H7 (cell line): Measurements from ENCODE around the gene CFTR. TPM values are rescaled to one million over a fixed set of nuclear protein-coding genes. Genes with fewer than 3 reads are reported as not detected.
A peak's percentile ranks its signal among the peaks of the same experiment; 100 is the strongest.
"Not testable (repeated sequence)": the region's sequence is repeated elsewhere in the genome, so short reads cannot be mapped to it uniquely, and the experiment has no call there.

Source experiments
- DNase-seq: peaks from one replicate; pipeline ENCODE4 v3.0.0; 2012
- H3K27me3 ChIP-seq: 2 replicates; pipeline ENCODE4 v1.6.0; 2011; ENCODE audit warnings: mild to moderate bottlenecking, low read length; ENCODE audit not compliant: control insufficient read depth, insufficient read depth
- H3K36me3 ChIP-seq: replicated peaks from 2 replicates; pipeline ENCODE4 v1.5.1; 2011; ENCODE audit warnings: low read length; ENCODE audit not compliant: control insufficient read depth, insufficient read depth
- H3K4me3 ChIP-seq: 2 replicates; pipeline ENCODE4 v1.5.1; 2011; ENCODE audit warnings: low read depth, mild to moderate bottlenecking, control low read depth, low read length, moderate library complexity; ENCODE audit not compliant: insufficient read depth
- total RNA-seq: library from RNA; depleted of rRNA; stranded (reverse); fragments of >200 nt; shearing (Covaris generic); gene quantifications from 2 replicates; pipeline ENCODE4 v1.2.3, GENCODE V29; 2014

The CFTR gene
- total RNA-seq, 1 experiment from 2014 or later, result 0.17 TPM

- Histone ChIP-seq H3K36me3 (no peaks in the 10 kb centered on the region), H3K4me3 (peak overlapping the region; percentile 60), H3K27me3 (peaks cover 26% of the 10 kb centered on the region)
- no peak for DNase-seq
Observed at GRCh38 chr7:117480055-117480362, 184 bp downstream of the CFTR start.

DNA sequence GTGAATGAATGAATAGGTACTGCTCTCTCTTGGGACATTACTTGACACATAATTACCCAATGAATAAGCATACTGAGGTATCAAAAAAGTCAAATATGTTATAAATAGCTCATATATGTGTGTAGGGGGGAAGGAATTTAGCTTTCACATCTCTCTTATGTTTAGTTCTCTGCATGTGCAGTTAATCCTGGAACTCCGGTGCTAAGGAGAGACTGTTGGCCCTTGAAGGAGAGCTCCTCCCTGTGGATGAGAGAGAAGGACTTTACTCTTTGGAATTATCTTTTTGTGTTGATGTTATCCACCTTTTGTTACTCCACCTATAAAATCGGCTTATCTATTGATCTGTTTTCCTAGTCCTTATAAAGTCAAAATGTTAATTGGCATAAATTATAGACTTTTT lies 1.2 kb downstream of the CFTR start:
- Histone ChIP-seq H3K4me3 (no peak overlapping the region), H3K27me3 (peaks cover 26% of the 10 kb centered on the region), H3K36me3 (no peaks in the 10 kb centered on the region)
- DNase-seq, result peak; percentile 14

- H3K36me3 ChIP-seq, result no peaks in the 10 kb centered on the region
- DNase-seq, result no peak
- peaks cover 6% of the 10 kb centered on the region for H3K27me3 ChIP-seq
- H3K4me3 ChIP-seq, result no peak overlapping the region
Observed at GRCh38 chr7:117485118-117485620, 5.3 kb downstream of the CFTR start.

DNA sequence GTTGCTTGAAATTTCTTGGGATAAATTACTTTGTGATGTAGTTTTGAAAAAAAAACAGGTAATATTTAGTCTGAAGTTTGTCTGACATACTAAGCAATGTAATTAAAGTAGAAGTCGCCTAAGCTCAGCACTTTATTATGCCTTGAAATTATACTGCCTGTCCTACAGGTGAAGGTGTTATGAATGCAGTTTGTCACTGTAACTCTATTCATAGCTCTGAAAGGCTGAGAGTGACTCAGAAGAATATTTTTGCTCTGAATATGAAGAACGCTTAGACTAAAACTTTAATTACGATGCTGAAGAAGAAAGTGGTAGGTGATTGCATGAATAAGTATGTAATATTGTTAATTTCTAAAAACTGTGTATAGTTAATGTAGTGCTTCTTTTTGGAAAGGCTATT lies 9.2 kb downstream of the CFTR start:
- H3K36me3 ChIP-seq, result no peaks in the 10 kb centered on the region
- DNase-seq, result no peak
- no peaks in the 10 kb centered on the region; the same call in 1 of the 2 replicates for H3K27me3 ChIP-seq
- no peak overlapping the region for H3K4me3 ChIP-seq

- H3K27me3 ChIP-seq, result no peaks in the 10 kb centered on the region; the same call in 1 of the 2 replicates
Observed at GRCh38 chr7:117489430-117489829, 9.6 kb downstream of the CFTR start.

GRCh38 chr7:117489911-117490310 lies 10.1 kb downstream of the CFTR start:
- Histone ChIP-seq H3K4me3 (no peak overlapping the region), H3K36me3 (no peaks in the 10 kb centered on the region), H3K27me3 (no peaks in the 10 kb centered on the region; the same call in 1 of the 2 replicates)
- DNase-seq, result no peak

More at GRCh38 chr7:117489430-117489829, 9.6 kb downstream of the CFTR start:
- Histone ChIP-seq H3K36me3 (no peaks in the 10 kb centered on the region), H3K4me3 (no peak overlapping the region)
- no peak for DNase-seq

GRCh38 chr7:117492649-117493048 lies 12.8 kb downstream of the CFTR start:
- Histone ChIP-seq H3K27me3 (no peaks in the 10 kb centered on the region), H3K4me3 (no peak overlapping the region), H3K36me3 (no peaks in the 10 kb centered on the region)
- DNase-seq, result no peak

DNA sequence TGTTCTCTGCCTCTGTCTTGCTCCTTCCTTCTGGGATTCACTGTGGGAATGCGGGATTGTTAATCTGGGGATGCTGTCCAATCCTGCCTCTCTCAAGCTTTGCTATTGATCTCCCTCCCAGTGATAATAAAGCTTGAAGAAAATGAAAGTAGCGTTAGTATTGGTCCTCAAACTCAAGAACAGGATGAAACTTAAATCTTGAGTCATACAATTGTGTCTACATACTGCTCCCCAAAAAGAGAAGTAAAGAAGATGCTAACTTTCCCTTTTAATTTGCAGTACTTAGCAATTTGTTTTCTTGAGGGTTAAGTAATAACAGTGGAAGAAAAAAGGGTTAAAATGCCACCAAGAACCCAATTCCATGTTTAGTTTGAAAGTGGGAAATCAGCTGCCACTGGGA lies 13.6 kb downstream of the CFTR start:
- Histone ChIP-seq H3K4me3 (no peak overlapping the region), H3K27me3 (no peaks in the 10 kb centered on the region), H3K36me3 (no peaks in the 10 kb centered on the region)
- no peak for DNase-seq

GRCh38 chr7:117495308-117495707 lies 15.5 kb downstream of the CFTR start:
- Histone ChIP-seq H3K4me3 (no peak overlapping the region), H3K27me3 (no peaks in the 10 kb centered on the region), H3K36me3 (no peaks in the 10 kb centered on the region)
- no peak for DNase-seq

DNA sequence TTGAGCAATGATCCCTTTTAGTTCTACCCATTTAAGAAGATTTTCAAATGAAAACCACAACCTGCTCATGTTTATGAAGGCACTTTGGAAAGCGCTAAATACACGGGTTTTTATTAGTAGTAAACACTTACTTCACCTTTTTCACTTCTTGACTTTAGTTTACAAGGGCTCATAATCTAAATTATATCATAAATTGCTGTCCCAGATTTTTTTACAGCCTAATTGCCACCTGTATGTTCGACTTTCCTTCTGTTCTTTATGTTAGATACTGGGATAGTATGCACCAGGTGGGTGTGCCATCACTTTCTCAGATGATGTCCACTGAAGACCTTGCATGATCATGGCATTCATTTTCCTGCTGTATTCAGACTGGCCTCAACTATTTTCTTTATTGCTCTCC lies 22.5 kb downstream of the CFTR start:
- Histone ChIP-seq H3K4me3 (no peak overlapping the region), H3K36me3 (no peaks in the 10 kb centered on the region), H3K27me3 (no peaks in the 10 kb centered on the region)
- no peak for DNase-seq

- Histone ChIP-seq H3K27me3 (no peaks in the 10 kb centered on the region), H3K4me3 (no peak overlapping the region), H3K36me3 (no peaks in the 10 kb centered on the region)
- DNase-seq, result no peak
Observed at GRCh38 chr7:117505238-117505637, 25.4 kb downstream of the CFTR start.

DNA sequence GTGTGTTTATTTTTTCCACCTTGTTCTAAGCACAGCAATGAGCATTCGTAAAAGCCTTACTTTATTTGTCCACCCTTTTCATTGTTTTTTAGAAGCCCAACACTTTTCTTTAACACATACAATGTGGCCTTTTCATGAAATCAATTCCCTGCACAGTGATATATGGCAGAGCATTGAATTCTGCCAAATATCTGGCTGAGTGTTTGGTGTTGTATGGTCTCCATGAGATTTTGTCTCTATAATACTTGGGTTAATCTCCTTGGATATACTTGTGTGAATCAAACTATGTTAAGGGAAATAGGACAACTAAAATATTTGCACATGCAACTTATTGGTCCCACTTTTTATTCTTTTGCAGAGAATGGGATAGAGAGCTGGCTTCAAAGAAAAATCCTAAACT lies 28.9 kb downstream of the CFTR start:
- DNase-seq, result no peak
- H3K4me3 ChIP-seq, result no peak overlapping the region
- H3K27me3 ChIP-seq, result no peaks in the 10 kb centered on the region
- no peaks in the 10 kb centered on the region for H3K36me3 ChIP-seq

DNA sequence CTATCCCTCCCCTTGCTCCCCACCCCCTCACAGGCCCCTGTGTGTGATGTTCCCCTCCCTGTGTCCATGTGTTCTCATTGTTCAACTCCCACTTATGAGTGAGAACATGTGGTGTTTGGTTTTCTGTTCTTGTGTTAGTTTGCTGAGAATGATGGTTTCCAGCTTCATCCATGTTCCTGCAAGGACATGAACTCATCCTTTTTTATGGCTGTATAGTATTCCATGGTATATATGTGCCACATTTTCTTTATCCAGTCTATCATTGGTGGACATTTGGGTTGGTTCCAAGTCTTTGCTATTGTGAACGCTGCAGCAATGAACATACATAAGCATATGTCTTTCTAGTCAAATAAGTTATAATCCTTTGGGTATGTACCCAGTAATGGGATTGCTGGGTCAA lies 37.4 kb downstream of the CFTR start:
- not testable (repeated sequence) for DNase-seq, H3K36me3 ChIP-seq, H3K4me3 ChIP-seq, H3K27me3 ChIP-seq

DNA sequence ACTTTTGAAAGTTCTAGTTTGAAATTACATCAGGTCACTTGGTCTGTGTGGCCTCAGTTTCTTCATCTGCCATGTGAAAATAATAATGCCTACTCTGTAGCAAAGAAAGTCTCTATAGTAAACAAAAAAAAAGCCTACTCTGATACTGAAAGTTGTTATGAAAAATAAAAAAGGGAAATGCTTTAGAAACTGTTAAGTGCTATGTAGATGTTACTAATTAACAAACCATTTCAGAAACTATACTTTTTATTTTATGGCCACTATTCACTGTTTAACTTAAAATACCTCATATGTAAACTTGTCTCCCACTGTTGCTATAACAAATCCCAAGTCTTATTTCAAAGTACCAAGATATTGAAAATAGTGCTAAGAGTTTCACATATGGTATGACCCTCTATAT lies 50.6 kb downstream of the CFTR start:
- no peak for DNase-seq
- Histone ChIP-seq H3K27me3 (no peaks in the 10 kb centered on the region), H3K4me3 (no peak overlapping the region), H3K36me3 (no peaks in the 10 kb centered on the region)

GRCh38 chr7:117531595-117532244 lies 51.9 kb downstream of the CFTR start:
- Histone ChIP-seq H3K36me3 (no peaks in the 10 kb centered on the region), H3K4me3 (no peak overlapping the region), H3K27me3 (no peaks in the 10 kb centered on the region)
- no peak for DNase-seq

DNA sequence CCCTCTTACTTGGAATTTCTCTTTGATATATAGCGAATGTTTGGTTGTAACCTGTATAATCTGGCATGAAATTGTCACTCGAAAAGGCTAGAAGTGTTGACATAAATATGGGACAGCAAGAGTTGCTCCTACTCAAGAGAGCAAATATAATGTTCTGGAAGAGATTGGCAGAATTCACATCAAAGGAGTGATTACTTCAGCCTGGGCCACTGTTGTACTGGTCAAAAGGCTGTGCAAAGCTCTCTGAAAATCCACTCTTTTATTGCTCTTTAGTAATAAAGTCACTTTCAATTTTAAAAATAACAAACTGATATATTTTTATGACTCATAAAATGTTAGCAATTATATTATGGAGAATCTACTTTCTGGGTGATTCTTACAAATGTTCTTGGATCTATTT lies 58.2 kb downstream of the CFTR start:
- no peak for DNase-seq
- no peaks in the 10 kb centered on the region for H3K27me3 ChIP-seq
- no peaks in the 10 kb centered on the region for H3K36me3 ChIP-seq
- no peak overlapping the region for H3K4me3 ChIP-seq
